KMS-11 (cell line): ENCODE data around the gene ID4.

ENCODE experiments used
- H2AFZ ChIP-seq: fragments of 200-600 bp; sonication (generic); 2 replicates; pipeline ENCODE4 v1.6.1; 2016; ENCODE audit warnings: antibody characterized with exemption, mixed run types, low read depth
- H3K27ac ChIP-seq: fragments of 200-600 bp; sonication (generic); 2 replicates; pipeline ENCODE4 v1.6.1; 2016; ENCODE audit warnings: mild to moderate bottlenecking, mixed run types
- H3K27me3 ChIP-seq: fragments of 200-600 bp; sonication (generic); 2 replicates; pipeline ENCODE4 v1.6.1; 2017; ENCODE audit warnings: mild to moderate bottlenecking, low read depth, mixed run types, moderate library complexity; ENCODE audit not compliant: insufficient read depth
- H3K36me3 ChIP-seq: fragments of 200-600 bp; sonication (generic); 2 replicates; pipeline ENCODE4 v1.6.1; 2017; ENCODE audit warnings: mild to moderate bottlenecking, mixed run types; ENCODE audit not compliant: insufficient read depth
- H3K4me1 ChIP-seq: fragments of 200-600 bp; sonication (generic); 2 replicates; pipeline ENCODE4 v1.6.1; 2016; ENCODE audit warnings: mild to moderate bottlenecking, low read depth, mixed run types; ENCODE audit not compliant: poor library complexity, severe bottlenecking
- H3K4me2 ChIP-seq: fragments of 200-600 bp; sonication (generic); 2 replicates; pipeline ENCODE4 v1.7.0; 2016; ENCODE audit warnings: mild to moderate bottlenecking, mixed run types
- H3K4me3 ChIP-seq: fragments of 200-600 bp; sonication (generic); IDR thresholded peaks from 2 replicates; pipeline ENCODE4 v1.6.1; 2017; ENCODE audit warnings: low read depth, low read length, mixed read lengths; ENCODE audit not compliant: insufficient read depth
- H3K79me2 ChIP-seq: fragments of 200-600 bp; sonication (generic); 2 replicates; pipeline ENCODE4 v1.6.1; 2016; ENCODE audit warnings: low read depth, mixed run types; ENCODE audit not compliant: insufficient read depth
- H3K9ac ChIP-seq: fragments of 200-600 bp; sonication (generic); 2 replicates; pipeline ENCODE4 v1.6.1; 2016; ENCODE audit warnings: mild to moderate bottlenecking, mixed run types
- H4K20me1 ChIP-seq: fragments of 200-600 bp; sonication (generic); 2 replicates; pipeline ENCODE4 v1.6.1; 2016; ENCODE audit warnings: mild to moderate bottlenecking, mixed run types; ENCODE audit not compliant: insufficient read depth
- CTCF ChIP-seq: fragments of 200-600 bp; sonication (generic); conservative IDR thresholded peaks from 2 replicates; pipeline ENCODE4 v1.6.1; 2017; ENCODE audit warnings: low read depth, mild to moderate bottlenecking, antibody characterized with exemption, low read length, moderate library complexity, mixed read lengths

Gene ID4

GRCh38 chr6:19839237-19839546 is 2.0 kb downstream of the ID4 start:
- Histone ChIP-seq H3K9ac (no peak overlapping the region), H3K27ac (no peak overlapping the region), H4K20me1 (no peaks in the 10 kb centered on the region), H2AFZ (no peak overlapping the region), H3K79me2 (no peaks in the 10 kb centered on the region), H3K4me2 (no peak overlapping the region), H3K27me3 (no peaks in the 10 kb centered on the region), H3K4me3 (no peak overlapping the region), H3K36me3 (no peaks in the 10 kb centered on the region), H3K4me1 (no peaks in the 10 kb centered on the region)
- no peak for TF ChIP-seq CTCF

GRCh38 chr6:19839788-19840187 is 2.6 kb downstream of the ID4 start:
- Histone ChIP-seq H4K20me1 (no peaks in the 10 kb centered on the region), H3K9ac (no peak overlapping the region), H3K79me2 (no peaks in the 10 kb centered on the region), H3K27ac (no peak overlapping the region), H3K36me3 (no peaks in the 10 kb centered on the region), H3K4me3 (no peak overlapping the region), H3K4me1 (no peaks in the 10 kb centered on the region), H3K4me2 (no peak overlapping the region), H2AFZ (no peak overlapping the region), H3K27me3 (no peaks in the 10 kb centered on the region)
- no peak for TF ChIP-seq CTCF

GRCh38 chr6:19841181-19841580 is 4.0 kb downstream of the ID4 start:
- Histone ChIP-seq H3K4me2 (no peak overlapping the region), H3K4me3 (no peak overlapping the region), H2AFZ (no peak overlapping the region), H3K27ac (no peak overlapping the region), H3K4me1 (no peaks in the 10 kb centered on the region), H3K9ac (no peak overlapping the region), H4K20me1 (no peaks in the 10 kb centered on the region), H3K36me3 (no peaks in the 10 kb centered on the region), H3K27me3 (no peaks in the 10 kb centered on the region), H3K79me2 (no peaks in the 10 kb centered on the region)
- TF ChIP-seq CTCF = no peak

GRCh38 chr6:19842030-19842615 is 5.0 kb downstream of the ID4 start:
- no peak overlapping the region for H3K4me3 ChIP-seq
- no peaks in the 10 kb centered on the region for H3K36me3 ChIP-seq
- no peaks in the 10 kb centered on the region for H4K20me1 ChIP-seq
- no peaks in the 10 kb centered on the region for H3K4me1 ChIP-seq
- no peak overlapping the region for H2AFZ ChIP-seq
- TF ChIP-seq CTCF = no peak
- no peak overlapping the region for H3K4me2 ChIP-seq
- H3K9ac ChIP-seq = no peak overlapping the region
- H3K27me3 ChIP-seq = no peaks in the 10 kb centered on the region
- no peak overlapping the region for H3K27ac ChIP-seq
- no peaks in the 10 kb centered on the region for H3K79me2 ChIP-seq
